Kidney epithelial cell (primary cell): ENCODE data around the gene PPP4R3A. TPM values are rescaled to one million over a fixed set of nuclear protein-coding genes. Genes with fewer than 3 reads are reported as not detected.
"Not testable (repeated sequence)": the region's sequence is repeated elsewhere in the genome, so short reads cannot be mapped to it uniquely, and the experiment has no call there.

Source experiments
- DNase-seq: peaks from one replicate; pipeline ENCODE4 v3.0.0-alpha.2; 2010; ENCODE audit warnings: low read depth
- H3K27me3 ChIP-seq: 2 replicates; pipeline ENCODE4 v1.6.0; 2011; ENCODE audit warnings: low read length; ENCODE audit not compliant: control insufficient read depth, insufficient read depth
- H3K36me3 ChIP-seq: 2 replicates; pipeline ENCODE4 v1.5.1; 2011; ENCODE audit warnings: low read length; ENCODE audit not compliant: control insufficient read depth, insufficient read depth
- H3K4me3 ChIP-seq: 2 replicates; pipeline ENCODE4 v1.5.1; 2011; ENCODE audit warnings: low read depth, mild to moderate bottlenecking, control low read depth, low read length
- CTCF ChIP-seq: IDR thresholded peaks from 2 replicates; pipeline ENCODE4 v1.5.1; 2011; ENCODE audit warnings: mild to moderate bottlenecking, moderate library complexity, low read length, control low read depth, inconsistent platforms; ENCODE audit not compliant: insufficient read depth, poor library complexity, severe bottlenecking
- total RNA-seq: library from RNA; depleted of rRNA; stranded (reverse); fragments of >200 nt; gene quantifications from 2 replicates; pipeline ENCODE4 v1.2.3, GENCODE V29; 2015

The PPP4R3A gene
- total RNA-seq, 1 donor from 2014 or later, result 72.0 TPM

DNA sequence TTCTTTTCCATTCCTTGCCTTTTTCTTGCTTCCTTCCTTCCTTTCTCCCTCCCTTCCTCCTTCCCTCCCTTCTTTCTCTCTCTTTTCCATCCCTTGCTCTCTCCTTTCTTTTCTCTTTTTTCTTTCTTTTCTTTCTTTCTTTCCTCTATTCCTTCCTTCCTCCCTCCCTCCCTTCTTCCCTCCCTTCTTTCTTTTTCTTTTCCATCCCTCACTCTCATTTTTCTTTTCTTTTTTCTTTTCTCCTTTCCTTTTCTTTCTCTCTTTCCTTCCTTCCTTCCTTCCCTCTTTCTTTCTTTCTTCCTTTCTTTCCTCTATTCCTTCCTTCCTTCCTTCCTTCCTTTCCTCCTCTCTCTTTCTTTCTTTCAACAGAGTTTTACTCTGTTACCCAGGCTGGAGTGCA is 35.1 kb upstream of the PPP4R3A start:
- no peaks in the 10 kb centered on the region for H3K36me3 ChIP-seq
- no peak overlapping the region for H3K4me3 ChIP-seq
- no peak for DNase-seq
- H3K27me3 ChIP-seq, result no peaks in the 10 kb centered on the region
- no peak for TF ChIP-seq CTCF

GRCh38 chr14:91536327-91536726 is 26.2 kb upstream of the PPP4R3A start:
- Histone ChIP-seq H3K4me3 (no peak overlapping the region), H3K36me3 (no peaks in the 10 kb centered on the region), H3K27me3 (no peaks in the 10 kb centered on the region)
- DNase-seq, result no peak
- no peak for TF ChIP-seq CTCF

- DNase-seq, H3K4me3 ChIP-seq, H3K27me3 ChIP-seq, H3K36me3 ChIP-seq: not testable (repeated sequence)
These were observed 23.9 kb upstream of the PPP4R3A start for GRCh38 chr14:91534059-91534458.

GRCh38 chr14:91533623-91534022 is 23.5 kb upstream of the PPP4R3A start:
- no peaks in the 10 kb centered on the region for H3K27me3 ChIP-seq
- DNase-seq, result no peak
- no peak for TF ChIP-seq CTCF
- no peaks in the 10 kb centered on the region for H3K36me3 ChIP-seq
- no peak overlapping the region for H3K4me3 ChIP-seq

- no peak overlapping the region for H3K4me3 ChIP-seq
- H3K27me3 ChIP-seq, result no peaks in the 10 kb centered on the region
- TF ChIP-seq CTCF, result no peak
- DNase-seq, result no peak
- H3K36me3 ChIP-seq, result no peaks in the 10 kb centered on the region
These were observed 13.9 kb upstream of the PPP4R3A start for GRCh38 chr14:91523972-91524371.

- DNase-seq, result no peak
- no peaks in the 10 kb centered on the region for H3K27me3 ChIP-seq
- no peaks in the 10 kb centered on the region for H3K36me3 ChIP-seq
- TF ChIP-seq CTCF, result no peak
- no peak overlapping the region for H3K4me3 ChIP-seq
These were observed 11.0 kb upstream of the PPP4R3A start for GRCh38 chr14:91521061-91521640.
